Measurements from ENCODE around the gene MLLT3.

MLLT3 gene

GRCh38 chr9:20509466-20509865, 112.8 kb downstream of the MLLT3 start:
- DNase-seq (ENCODE audit: low read depth), result no peak

DNA sequence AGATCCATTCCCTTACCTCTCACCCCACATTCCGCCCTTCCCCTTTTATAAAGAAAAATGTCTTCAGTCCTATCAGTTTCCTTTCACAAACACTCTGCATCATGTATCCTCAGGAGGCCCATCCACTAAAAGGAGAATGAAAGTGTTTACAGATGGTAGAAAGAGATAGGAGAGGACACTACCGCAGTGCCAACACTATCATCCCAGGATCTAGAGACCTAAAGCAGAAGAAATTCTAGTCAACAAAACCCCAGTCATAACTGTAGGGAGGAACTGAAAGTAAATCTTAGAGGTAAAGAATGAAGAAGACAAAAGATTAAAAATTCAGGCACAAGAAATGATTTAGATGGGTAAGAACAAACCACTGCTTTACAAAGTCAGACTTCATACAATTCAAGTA, 114.1 kb downstream of the MLLT3 start:
- DNase-seq (ENCODE audit: low read depth), result no peak

GRCh38 chr9:20507431-20507830, 114.9 kb downstream of the MLLT3 start:
- no peak for DNase-seq (ENCODE audit: low read depth)

DNA sequence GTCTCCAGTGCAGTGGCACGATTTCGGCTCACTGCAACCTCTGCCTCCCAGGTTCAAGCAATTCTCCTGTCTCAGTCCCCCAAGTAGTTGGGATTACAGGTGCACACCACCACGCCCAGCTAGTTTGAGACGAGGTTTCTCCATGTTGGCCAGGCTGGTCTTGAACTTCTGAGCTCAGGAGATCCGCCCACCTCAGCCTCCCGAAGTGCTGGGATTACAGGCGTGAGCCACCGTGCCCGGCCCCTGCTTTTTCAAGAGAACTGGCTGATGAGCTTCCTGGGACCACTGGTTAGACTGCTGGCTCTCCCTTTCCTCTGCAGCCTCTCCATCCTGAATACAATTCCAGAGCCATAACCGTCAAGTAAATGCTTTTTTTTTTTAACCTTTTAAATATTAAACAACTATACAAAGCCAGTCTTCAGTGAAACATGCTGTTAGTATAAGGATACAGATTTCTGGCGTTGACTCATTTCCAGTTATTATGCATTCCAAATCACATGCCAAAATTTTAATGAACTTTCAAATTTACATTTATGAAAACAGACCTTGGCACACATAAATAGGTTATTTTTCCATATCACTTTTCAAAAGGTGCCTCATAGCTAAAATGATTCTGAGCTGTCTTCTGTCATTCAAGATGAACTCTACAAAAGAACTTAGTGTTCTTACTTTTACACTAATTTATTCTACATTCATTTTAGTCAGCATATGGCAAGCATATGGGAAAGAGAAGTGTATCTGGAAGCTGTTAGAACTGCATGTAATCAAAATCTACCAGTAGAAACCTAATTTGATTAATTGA, 116.0 kb downstream of the MLLT3 start:
- no peak for DNase-seq (ENCODE audit: low read depth)

DNA sequence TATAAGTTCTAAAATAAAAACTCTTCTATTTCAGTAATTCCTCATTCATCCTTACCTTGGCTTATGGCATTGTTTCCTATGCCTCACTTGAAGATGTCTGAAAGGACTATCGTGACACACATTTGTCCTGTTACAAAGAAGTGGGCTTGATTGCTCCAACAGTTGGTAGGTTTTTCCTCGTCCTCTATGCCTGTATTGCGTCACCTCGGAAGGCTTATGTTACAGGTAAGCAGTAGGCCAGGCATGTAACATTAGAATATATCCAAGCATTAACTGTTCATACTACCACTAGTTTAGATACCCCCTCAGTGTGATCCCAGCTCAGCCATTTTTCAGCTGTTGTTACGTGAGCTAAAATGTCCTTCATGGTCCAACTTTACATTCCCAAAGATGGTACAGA, 116.7 kb downstream of the MLLT3 start:
- no peak for DNase-seq (ENCODE audit: low read depth)

GRCh38 chr9:20504930-20505329, 117.4 kb downstream of the MLLT3 start:
- DNase-seq (ENCODE audit: low read depth), result no peak

DNA sequence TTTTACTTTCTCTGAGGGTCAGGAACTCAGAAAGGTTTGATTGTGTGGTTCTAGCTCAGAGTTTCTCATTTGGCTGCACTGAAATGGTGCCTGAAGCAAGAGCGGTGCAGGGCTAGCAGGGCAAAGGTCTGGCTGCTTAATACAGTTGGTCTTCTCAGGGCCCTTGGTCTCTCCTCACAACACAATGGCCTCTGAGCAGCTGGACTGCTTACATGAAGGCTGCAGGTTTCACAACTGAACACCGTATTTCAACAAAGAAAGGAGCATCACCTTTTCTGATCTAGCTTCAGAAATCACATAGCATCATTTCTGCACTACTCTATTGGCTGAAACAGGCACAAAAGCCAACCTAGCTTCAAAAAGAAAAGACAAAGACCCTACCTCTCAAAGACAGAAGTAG, 122.2 kb downstream of the MLLT3 start:
- no peak for DNase-seq (ENCODE audit: low read depth)

GRCh38 chr9:20499013-20499412, 123.3 kb downstream of the MLLT3 start:
- no peak for DNase-seq (ENCODE audit: low read depth)

- DNase-seq (ENCODE audit: low read depth), result no peak
These were observed 126.0 kb downstream of the MLLT3 start for GRCh38 chr9:20496328-20496727.

DNA sequence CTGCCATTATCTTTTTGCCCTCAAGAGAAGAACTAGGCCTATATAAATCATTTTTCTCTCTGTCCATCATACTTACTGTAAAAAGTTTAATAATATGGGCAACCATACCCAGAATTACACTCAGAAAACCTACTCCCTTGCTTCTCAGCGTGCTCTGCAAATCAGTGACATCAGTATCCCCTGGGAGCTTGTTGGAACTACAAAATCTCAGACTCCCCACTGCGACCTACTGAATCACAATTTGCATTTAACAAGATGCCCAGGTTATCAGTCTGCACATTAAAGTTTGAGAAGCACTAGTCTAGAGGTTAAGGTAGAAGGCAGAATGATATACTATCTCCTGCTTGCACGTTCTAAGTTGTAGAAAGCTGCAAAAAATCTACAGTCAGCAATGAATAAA, 127.2 kb downstream of the MLLT3 start:
- no peak for DNase-seq (ENCODE audit: low read depth)

- DNase-seq (ENCODE audit: low read depth), result no peak
These were observed 128.3 kb downstream of the MLLT3 start for GRCh38 chr9:20494035-20494434.

DNA sequence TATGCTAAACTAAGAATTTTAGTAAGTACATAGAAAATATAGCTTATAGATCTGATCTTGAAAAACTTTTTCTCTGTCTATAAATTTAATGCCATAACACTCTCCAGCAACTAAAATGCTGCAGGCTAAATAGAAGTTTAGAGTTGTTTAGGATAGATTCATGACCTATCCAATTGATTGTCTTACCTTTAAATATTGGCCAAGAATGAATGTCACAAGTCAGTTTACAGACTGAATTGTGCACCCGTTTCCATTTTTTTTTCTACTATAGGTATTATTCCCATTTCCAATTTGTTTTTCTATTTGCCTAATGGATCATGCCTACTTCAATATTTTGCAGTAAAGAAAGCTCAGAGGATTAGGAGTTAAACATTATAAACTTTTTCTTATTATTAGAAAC, 129.5 kb downstream of the MLLT3 start:
- no peak for DNase-seq (ENCODE audit: low read depth)

DNA sequence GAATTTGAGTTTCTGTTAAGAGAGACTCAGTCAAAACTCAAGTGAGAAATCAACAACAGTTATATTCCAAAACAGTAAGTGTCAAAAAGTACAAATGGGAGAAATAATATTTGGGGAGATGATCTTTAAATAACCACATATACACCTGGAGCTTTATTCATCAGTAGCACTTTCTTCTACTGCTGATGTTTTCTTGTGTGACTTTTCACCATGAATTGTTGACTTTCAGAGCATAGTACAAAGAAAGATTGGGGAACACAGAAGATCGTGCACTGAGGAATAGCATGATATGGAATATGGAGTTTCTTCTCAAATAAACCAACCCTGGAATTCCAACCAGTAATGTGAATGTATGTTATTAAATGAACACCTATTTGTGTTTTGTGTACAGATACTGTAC, 130.7 kb downstream of the MLLT3 start:
- no peak for DNase-seq (ENCODE audit: low read depth)

DNA sequence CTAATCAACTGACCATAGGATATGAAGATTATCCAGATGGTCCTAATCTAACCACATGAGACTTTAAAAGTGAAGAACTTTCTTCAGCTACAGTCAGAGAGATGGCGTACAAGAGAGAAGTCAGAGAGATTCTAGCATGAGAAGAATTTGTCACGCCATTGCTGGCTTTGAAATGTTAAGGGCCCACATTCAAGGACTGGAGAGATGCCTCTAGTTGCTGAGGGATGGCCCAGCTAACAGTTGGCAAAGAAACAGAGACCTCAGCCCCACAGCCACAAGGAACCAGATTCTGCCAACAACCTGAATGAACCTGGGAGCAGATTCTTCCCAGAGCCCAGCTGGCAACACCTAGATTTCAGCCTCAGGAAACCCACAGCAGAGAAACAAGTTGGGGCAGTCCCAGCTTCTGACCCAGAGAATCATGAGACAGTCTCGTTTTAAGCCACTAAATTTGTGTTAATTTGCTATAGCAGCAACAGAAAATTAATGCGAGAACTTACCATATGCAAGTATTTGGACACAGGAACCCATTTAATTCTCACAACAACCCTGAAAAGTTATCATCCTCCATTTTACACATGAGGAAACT, 132.0 kb downstream of the MLLT3 start:
- no peak for DNase-seq (ENCODE audit: low read depth)

DNA sequence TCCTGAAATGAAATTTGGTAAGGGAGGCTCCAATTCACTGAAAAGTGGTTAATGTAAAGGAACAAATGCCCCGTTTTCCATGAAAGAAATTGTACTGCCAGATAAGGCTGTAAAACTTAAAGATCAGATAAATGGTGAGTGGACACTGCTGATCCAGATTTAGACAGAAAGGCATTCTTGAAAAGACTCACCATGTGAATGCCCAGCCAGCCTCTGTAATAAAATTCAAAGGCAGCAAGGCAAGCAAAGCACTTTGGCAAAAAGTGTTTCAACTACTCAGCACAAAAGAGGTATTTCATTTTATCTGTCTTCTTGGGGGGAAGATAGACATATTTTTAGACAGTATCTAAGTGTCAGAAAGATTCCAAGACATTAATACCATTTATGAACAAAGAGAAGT, 133.6 kb downstream of the MLLT3 start:
- DNase-seq (ENCODE audit: low read depth), result no peak

GRCh38 chr9:20486552-20486951, 135.7 kb downstream of the MLLT3 start:
- no peak for DNase-seq (ENCODE audit: low read depth)

DNA sequence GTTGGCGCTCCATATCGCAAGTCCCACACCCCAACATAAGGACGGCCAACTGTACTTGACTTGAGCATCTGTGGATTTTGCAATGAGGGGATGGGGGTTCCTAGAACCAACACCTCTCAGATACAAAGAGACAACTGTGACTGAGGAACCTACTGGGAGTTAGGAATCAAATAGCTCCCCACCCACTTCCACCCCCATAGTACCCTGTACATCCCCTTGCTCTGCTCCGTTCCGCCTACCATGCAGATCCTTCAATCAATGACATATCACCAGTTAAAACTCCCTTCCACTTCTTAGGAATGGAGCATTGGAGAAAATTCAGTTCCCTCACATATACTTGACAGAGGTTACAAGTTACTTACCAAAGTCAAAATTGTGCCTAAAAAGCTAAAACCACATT, 140.9 kb downstream of the MLLT3 start:
- no peak for DNase-seq (ENCODE audit: low read depth)

DNA sequence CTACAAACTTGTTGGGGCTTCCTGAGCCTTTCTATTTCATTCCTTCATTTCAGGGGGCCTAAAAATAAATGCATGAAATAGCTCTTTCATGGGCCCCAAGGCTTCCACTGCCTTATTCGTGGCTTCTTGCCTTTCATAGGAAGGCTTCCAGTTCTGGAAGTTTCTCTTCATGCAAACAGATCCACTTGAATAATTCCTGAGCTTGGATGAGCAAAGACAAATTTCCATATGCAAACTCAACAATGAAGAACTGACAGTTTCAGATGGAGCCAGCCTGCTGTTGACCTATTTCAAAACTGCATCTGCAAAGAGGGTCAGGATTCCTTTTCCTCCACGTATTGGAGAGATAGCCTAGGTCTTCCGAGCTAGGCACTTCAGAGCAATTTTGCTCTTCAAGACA, 142.1 kb downstream of the MLLT3 start:
- DNase-seq (ENCODE audit: low read depth), result no peak

DNA sequence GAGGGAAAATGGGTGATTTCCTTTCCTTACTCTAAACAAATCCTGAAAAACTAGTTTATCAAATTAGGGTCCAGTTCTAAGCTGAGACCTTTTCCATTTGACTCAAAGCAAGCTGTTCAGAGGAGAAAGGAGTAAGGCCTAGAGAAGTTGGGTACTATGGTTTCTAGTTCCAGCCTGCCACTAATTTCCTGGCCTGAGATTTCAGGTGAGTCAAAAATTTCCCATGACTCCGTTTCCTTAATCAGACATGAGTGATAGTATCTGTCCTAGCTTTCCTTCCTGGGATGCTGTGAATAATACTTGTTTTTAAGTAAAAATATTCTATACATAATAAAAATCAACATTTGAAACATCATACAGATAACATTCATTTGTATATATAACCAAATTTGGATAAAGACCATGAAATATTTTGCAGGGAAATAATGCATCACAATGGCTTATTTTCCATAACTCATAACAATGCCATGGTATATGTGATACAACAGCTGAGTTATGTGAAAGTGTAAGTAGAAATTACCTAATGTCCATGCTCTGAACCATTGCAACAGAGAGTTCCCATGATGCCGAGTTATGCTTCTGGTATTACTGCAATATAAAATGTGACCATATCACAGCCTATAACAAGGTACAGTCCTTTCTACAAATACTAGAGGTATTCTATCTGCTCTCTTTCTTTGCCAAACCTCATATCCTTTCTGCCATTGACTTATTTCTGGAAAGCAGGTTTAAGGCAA, 142.7 kb downstream of the MLLT3 start:
- no peak for DNase-seq (ENCODE audit: low read depth)

DNA sequence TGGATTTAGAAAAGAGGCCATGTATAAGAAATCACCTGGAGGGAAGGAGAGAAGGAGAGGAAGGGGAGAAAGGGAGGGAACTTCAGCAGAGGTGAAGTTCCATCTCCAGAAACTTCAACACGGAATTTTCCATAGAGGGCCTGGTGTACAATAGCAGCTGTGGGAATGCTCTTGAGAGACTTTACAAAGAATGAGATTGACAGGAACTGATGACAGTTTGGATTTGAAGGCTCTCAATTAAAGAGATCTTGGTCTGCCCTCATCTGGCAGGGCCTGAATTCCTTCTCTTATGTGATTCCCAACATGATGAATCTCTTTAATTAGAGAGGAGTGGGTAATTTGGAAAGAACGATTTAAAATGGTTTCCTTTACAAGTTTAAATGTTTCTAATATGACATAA, 143.5 kb downstream of the MLLT3 start:
- no peak for DNase-seq (ENCODE audit: low read depth)

GRCh38 chr9:20477940-20478620, 144.2 kb downstream of the MLLT3 start:
- DNase-seq (ENCODE audit: low read depth), result no peak

GRCh38 chr9:20476912-20477521, 145.3 kb downstream of the MLLT3 start:
- no peak for DNase-seq (ENCODE audit: low read depth)
